ENCODE measurements around the gene SLC4A1. TPM values are rescaled to one million over a fixed set of nuclear protein-coding genes. Genes with fewer than 3 reads are reported as not detected.

SLC4A1 gene
- total RNA-seq, 1 donor from 2014 or later: not detected

DNA sequence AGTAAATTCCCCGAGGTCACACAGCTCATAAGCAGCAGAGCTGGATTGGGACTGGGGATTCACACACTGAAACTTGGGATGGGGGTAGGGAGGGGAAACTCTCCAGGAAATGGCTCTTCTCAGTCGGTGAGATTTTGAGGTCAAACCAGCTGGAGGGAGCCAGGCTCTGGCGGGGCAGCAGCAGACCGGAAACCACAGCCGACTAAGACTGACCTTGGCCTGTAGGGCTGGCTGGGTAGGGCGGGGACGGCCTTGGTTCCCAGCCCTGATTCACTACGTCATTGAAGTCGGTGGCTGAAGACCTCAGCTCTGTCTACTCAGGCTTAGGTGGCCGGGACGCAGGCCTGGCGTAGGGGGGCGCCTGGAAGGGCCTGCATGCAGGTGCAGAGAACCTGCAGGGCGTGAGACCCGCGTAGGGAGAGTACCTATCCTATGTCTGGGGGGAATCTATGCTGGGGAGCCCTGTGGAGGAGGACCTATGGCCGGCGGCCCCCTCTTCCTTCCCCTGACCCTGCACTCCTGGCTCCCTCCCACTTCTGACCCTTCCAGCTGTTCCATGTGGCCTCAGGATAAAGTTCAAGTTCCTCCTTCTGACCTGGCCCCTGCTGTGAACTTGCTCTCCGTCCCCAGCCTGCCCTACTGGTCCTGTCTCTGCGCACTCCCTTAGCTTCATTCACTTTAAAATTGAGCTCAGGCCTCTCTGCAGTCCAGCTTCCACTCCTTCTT, 11.9 kb upstream of the SLC4A1 start:
- Mint-ChIP-seq H3K4me3 (ENCODE audit: unreplicated experiment) (no peak overlapping the region), H3K9me3 (ENCODE audit: unreplicated experiment) (no peaks in the 10 kb centered on the region), H3K27me3 (ENCODE audit: unreplicated experiment) (peaks cover 3% of the 10 kb centered on the region), H3K4me1 (ENCODE audit: unreplicated experiment) (peaks cover 11% of the 10 kb centered on the region), H3K27ac (ENCODE audit: unreplicated experiment) (no peak overlapping the region), H3K36me3 (ENCODE audit: low read depth, unreplicated experiment) (no peaks in the 10 kb centered on the region)
- DNase-seq (ENCODE audit: low spot score): peak; percentile 34
- TF ChIP-seq CTCF (IDR thresholded peaks at IDR 0.05; ENCODE audit: unreplicated experiment): no peak

GRCh38 chr17:44279346-44279665, 11.4 kb upstream of the SLC4A1 start:
- Mint-ChIP-seq H3K9me3 (ENCODE audit: unreplicated experiment) (no peaks in the 10 kb centered on the region), H3K4me3 (ENCODE audit: unreplicated experiment) (no peak overlapping the region), H3K27me3 (ENCODE audit: unreplicated experiment) (peaks cover 1% of the 10 kb centered on the region), H3K4me1 (ENCODE audit: unreplicated experiment) (peaks cover 11% of the 10 kb centered on the region), H3K36me3 (ENCODE audit: low read depth, unreplicated experiment) (no peaks in the 10 kb centered on the region), H3K27ac (ENCODE audit: unreplicated experiment) (no peak overlapping the region)
- DNase-seq (ENCODE audit: low spot score): no peak
- TF ChIP-seq CTCF (IDR thresholded peaks at IDR 0.05; ENCODE audit: unreplicated experiment): no peak

GRCh38 chr17:44277976-44278375, 10.0 kb upstream of the SLC4A1 start:
- Mint-ChIP-seq H3K27me3 (ENCODE audit: unreplicated experiment) (peaks cover 1% of the 10 kb centered on the region), H3K4me3 (ENCODE audit: unreplicated experiment) (no peak overlapping the region), H3K36me3 (ENCODE audit: low read depth, unreplicated experiment) (no peaks in the 10 kb centered on the region), H3K4me1 (ENCODE audit: unreplicated experiment) (peaks cover 11% of the 10 kb centered on the region), H3K27ac (ENCODE audit: unreplicated experiment) (no peak overlapping the region), H3K9me3 (ENCODE audit: unreplicated experiment) (no peaks in the 10 kb centered on the region)
- TF ChIP-seq CTCF (IDR thresholded peaks at IDR 0.05; ENCODE audit: unreplicated experiment): no peak
- no peak for DNase-seq (ENCODE audit: low spot score)

- no peak for TF ChIP-seq CTCF (IDR thresholded peaks at IDR 0.05; ENCODE audit: unreplicated experiment)
- H3K4me3 Mint-ChIP-seq (ENCODE audit: unreplicated experiment): no peak overlapping the region
- no peaks in the 10 kb centered on the region for H3K36me3 Mint-ChIP-seq (ENCODE audit: low read depth, unreplicated experiment)
- peaks cover 5% of the 10 kb centered on the region for H3K27me3 Mint-ChIP-seq (ENCODE audit: unreplicated experiment)
- no peak for DNase-seq (ENCODE audit: low spot score)
- no peak overlapping the region for H3K27ac Mint-ChIP-seq (ENCODE audit: unreplicated experiment)
- peaks cover 4% of the 10 kb centered on the region for H3K4me1 Mint-ChIP-seq (ENCODE audit: unreplicated experiment)
- no peaks in the 10 kb centered on the region for H3K9me3 Mint-ChIP-seq (ENCODE audit: unreplicated experiment)
These were observed 5.7 kb upstream of the SLC4A1 start for GRCh38 chr17:44273607-44274006.

- Mint-ChIP-seq H3K36me3 (ENCODE audit: low read depth, unreplicated experiment) (no peaks in the 10 kb centered on the region), H3K9me3 (ENCODE audit: unreplicated experiment) (no peaks in the 10 kb centered on the region), H3K4me3 (ENCODE audit: unreplicated experiment) (no peak overlapping the region), H3K4me1 (ENCODE audit: unreplicated experiment) (peaks cover 4% of the 10 kb centered on the region), H3K27ac (ENCODE audit: unreplicated experiment) (no peak overlapping the region), H3K27me3 (ENCODE audit: unreplicated experiment) (peaks cover 5% of the 10 kb centered on the region)
- no peak for DNase-seq (ENCODE audit: low spot score)
- TF ChIP-seq CTCF (IDR thresholded peaks at IDR 0.05; ENCODE audit: unreplicated experiment): no peak
These were observed 5.0 kb upstream of the SLC4A1 start for GRCh38 chr17:44272954-44273353.

All from endothelial cell (in vitro differentiated cells).